H9 (cell line): ENCODE results near the gene RSPO3. TPM values are rescaled to one million over a fixed set of nuclear protein-coding genes. Genes with fewer than 3 reads are reported as not detected.

Source experiments
- DNase-seq: peaks from one replicate; pipeline ENCODE4 v3.0.0-alpha.2; 2017
- H2AFZ ChIP-seq: one replicate; pipeline ENCODE4 v1.6.1; 2013; ENCODE audit warnings: mild to moderate bottlenecking, low read length, control low read depth, moderate library complexity
- H2AK5ac ChIP-seq: 2 replicates; pipeline ENCODE4 v1.6.1; 2013; ENCODE audit warnings: low read length, control low read depth, mixed read lengths; ENCODE audit not compliant: insufficient read length
- H2BK120ac ChIP-seq: one replicate; pipeline ENCODE4 v1.6.1; 2013; ENCODE audit warnings: low read depth, mild to moderate bottlenecking, low read length, control low read depth, inconsistent platforms; ENCODE audit not compliant: poor library complexity, severe bottlenecking
- H2BK12ac ChIP-seq: 2 replicates; pipeline ENCODE4 v1.6.1; 2013; ENCODE audit warnings: low read length, control low read depth, mixed read lengths, low read depth; ENCODE audit not compliant: insufficient read length
- H2BK15ac ChIP-seq: 2 replicates; pipeline ENCODE4 v1.6.1; 2013; ENCODE audit warnings: low read depth, low read length, control low read depth
- H2BK20ac ChIP-seq: one replicate; pipeline ENCODE4 v1.6.1; 2013; ENCODE audit warnings: low read depth, mild to moderate bottlenecking, low read length, control low read depth, inconsistent platforms; ENCODE audit not compliant: poor library complexity, severe bottlenecking
- H2BK5ac ChIP-seq: 2 replicates; pipeline ENCODE4 v1.6.1; 2013; ENCODE audit warnings: low read length, control low read depth, mixed read lengths; ENCODE audit not compliant: insufficient read length
- H3K14ac ChIP-seq: 2 replicates; pipeline ENCODE4 v1.6.1; 2013; ENCODE audit warnings: low read length, control low read depth; ENCODE audit not compliant: insufficient read depth
- H3K18ac ChIP-seq: 2 replicates; pipeline ENCODE4 v1.6.1; 2013; ENCODE audit warnings: low read depth, mild to moderate bottlenecking, mixed read lengths, low read length, control low read depth; ENCODE audit not compliant: insufficient read length
- H3K23ac ChIP-seq: 2 replicates; pipeline ENCODE4 v1.6.1; 2013; ENCODE audit warnings: low read length, control low read depth, mixed read lengths, low read depth; ENCODE audit not compliant: insufficient read length
- H3K23me2 ChIP-seq: 2 replicates; pipeline ENCODE4 v1.6.1; 2013; ENCODE audit warnings: low read depth, mild to moderate bottlenecking, mixed read lengths, low read length, control low read depth; ENCODE audit not compliant: insufficient read length, poor library complexity, severe bottlenecking
- H3K27ac ChIP-seq: 2 replicates; pipeline ENCODE4 v1.5.1; 2013; ENCODE audit warnings: low read length, control low read depth, mixed read lengths, low read depth; ENCODE audit not compliant: insufficient read length
- H3K27me3 ChIP-seq: 2 replicates; pipeline ENCODE4 v1.6.1; 2013; ENCODE audit warnings: low read length, control low read depth, inconsistent platforms; ENCODE audit not compliant: insufficient read depth
- H3K4ac ChIP-seq: 2 replicates; pipeline ENCODE4 v1.6.1; 2013; ENCODE audit warnings: low read depth, mild to moderate bottlenecking, control low read depth, inconsistent platforms, low read length, moderate library complexity
- H3K4me1 ChIP-seq: 2 replicates; pipeline ENCODE4 v1.6.1; 2013; ENCODE audit warnings: low read length, control low read depth, inconsistent platforms; ENCODE audit not compliant: insufficient read depth
- H3K4me2 ChIP-seq: 2 replicates; pipeline ENCODE4 v1.6.1; 2013; ENCODE audit warnings: low read length, control low read depth, mixed read lengths; ENCODE audit not compliant: insufficient read length, insufficient read depth
- H3K56ac ChIP-seq: 2 replicates; pipeline ENCODE4 v1.6.1; 2013; ENCODE audit warnings: low read depth, mild to moderate bottlenecking, mixed read lengths, low read length, control low read depth; ENCODE audit not compliant: insufficient read length
- H3K79me1 ChIP-seq: 2 replicates; pipeline ENCODE4 v1.6.1; 2013; ENCODE audit warnings: low read depth, mild to moderate bottlenecking, moderate library complexity, low read length, control low read depth, inconsistent platforms; ENCODE audit not compliant: insufficient read depth, poor library complexity, severe bottlenecking
- H3K79me2 ChIP-seq: 2 replicates; pipeline ENCODE4 v1.6.1; 2013; ENCODE audit warnings: low read length, control low read depth, inconsistent platforms; ENCODE audit not compliant: insufficient read depth
- H3K9ac ChIP-seq: 2 replicates; pipeline ENCODE4 v1.6.1; 2013; ENCODE audit warnings: low read length, control low read depth, mixed read lengths; ENCODE audit not compliant: insufficient read length; ENCODE audit errors: extremely low read depth
- H3K9me3 ChIP-seq: one replicate; pipeline ENCODE4 v1.6.1; 2013; ENCODE audit warnings: low read depth, low read length, inconsistent platforms; ENCODE audit not compliant: control insufficient read depth
- H3T11ph ChIP-seq: one replicate; pipeline ENCODE4 v1.6.1; 2013; ENCODE audit warnings: mild to moderate bottlenecking, low read length, control low read depth, inconsistent platforms
- H4K20me1 ChIP-seq: one replicate; pipeline ENCODE4 v1.6.1; 2013; ENCODE audit not compliant: control insufficient read depth, insufficient read length, insufficient read depth
- H4K5ac ChIP-seq: 2 replicates; pipeline ENCODE4 v1.6.1; 2013; ENCODE audit warnings: low read depth, mild to moderate bottlenecking, mixed read lengths, low read length, control low read depth; ENCODE audit not compliant: insufficient read length
- H4K8ac ChIP-seq: replicated peaks from 2 replicates; pipeline ENCODE4 v1.6.1; 2013; ENCODE audit warnings: low read length, control low read depth, mixed read lengths, low read depth; ENCODE audit not compliant: insufficient read length
- H4K91ac ChIP-seq: 2 replicates; pipeline ENCODE4 v1.6.1; 2013; ENCODE audit warnings: low read depth, mild to moderate bottlenecking, moderate library complexity, mixed read lengths, low read length, control low read depth; ENCODE audit not compliant: insufficient read length
- H3K27ac Mint-ChIP-seq, 3 experiments: 2 replicates in 2 of 3; 3 replicates in 1 of 3; pipeline ENCODE4 v1.8.0; 2020 to 2021; ENCODE audit warnings: mixed read lengths in 3 of 3, mild to moderate bottlenecking in 1 of 3, moderate library complexity in 1 of 3
- H3K27me3 Mint-ChIP-seq: 2 replicates; pipeline ENCODE4 v1.8.0; 2021; ENCODE audit warnings: low read depth, mild to moderate bottlenecking, moderate library complexity, mixed read lengths
- H3K36me3 Mint-ChIP-seq, 3 experiments: 2 replicates in 2 of 3; 3 replicates in 1 of 3; pipeline ENCODE4 v1.8.0; 2020 to 2021; ENCODE audit warnings: low read depth in 3 of 3, mixed read lengths in 3 of 3; ENCODE audit not compliant: insufficient read depth in 1 of 3
- H3K4me1 Mint-ChIP-seq, 2 experiments: 2 replicates each; pipeline ENCODE4 v1.8.0; 2020; ENCODE audit warnings: mixed read lengths in 2 of 2
- H3K4me3 Mint-ChIP-seq, 2 experiments: 2 replicates in 1 of 2; 3 replicates in 1 of 2; pipeline ENCODE4 v1.8.0; 2020 to 2021; ENCODE audit warnings: mild to moderate bottlenecking in 2 of 2, mixed read lengths in 2 of 2, moderate library complexity in 1 of 2
- H3K9me3 Mint-ChIP-seq, 2 experiments: 2 replicates in 1 of 2; 3 replicates in 1 of 2; pipeline ENCODE4 v1.8.0; 2020; ENCODE audit warnings: mild to moderate bottlenecking in 2 of 2, mixed read lengths in 2 of 2, moderate library complexity in 1 of 2
- WGBS: extraction: QIAGEN DNeasy Blood & Tissue Kit; methylation state at CpG from one replicate; pipeline ENCODE4 v1.1.7; 2013; ENCODE audit warnings: missing lambda C conversion rate, low lambda C conversion rate, mixed read lengths; ENCODE audit not compliant: insufficient read length; ENCODE audit errors: extremely low coverage; 5-methylcytosine and 5-hydroxymethylcytosine counted together
- total RNA-seq: library from RNA; stranded (reverse); gene quantifications from 2 replicates; pipeline ENCODE4 v1.2.1, GENCODE V29; 2021
- TF ChIP-seq, protein P1 (sequence below): fragments of 200-600 bp; sonication (generic); conservative IDR thresholded peaks from 3 replicates; pipeline ENCODE4 v1.8.0; 2021; ENCODE audit warnings: antibody characterized with exemption, mild to moderate bottlenecking

The RSPO3 gene
- total RNA-seq, 1 experiment from 2014 or later: not detected

DNA sequence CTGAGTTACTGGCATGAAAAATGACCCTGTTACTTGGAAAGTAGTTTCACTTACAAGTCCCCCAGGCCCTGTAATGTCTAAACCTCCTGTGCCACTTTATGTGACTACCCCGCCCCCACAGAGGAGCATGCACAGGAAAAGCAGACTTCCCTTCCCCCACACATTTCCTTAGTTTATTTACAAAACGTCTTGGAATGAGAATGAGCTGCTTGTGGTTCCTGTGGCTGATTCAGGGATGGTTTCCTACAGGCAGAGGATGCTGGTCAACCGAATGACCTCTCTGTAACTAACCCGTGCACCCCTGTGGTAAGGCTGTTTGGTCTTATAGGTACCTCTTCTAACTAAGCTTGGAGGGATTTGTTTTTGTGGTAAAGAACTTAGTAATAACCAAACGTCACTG is 28.5 kb downstream of the RSPO3 start:
- Histone ChIP-seq H3K18ac (no peak overlapping the region), H3K27ac (no peak overlapping the region), H3K14ac (no peak overlapping the region), H3K27me3 (no peaks in the 10 kb centered on the region), H3K4me1 (peaks cover 3% of the 10 kb centered on the region; the same call in 1 of the 2 replicates), H2BK120ac (no peak overlapping the region), H2AFZ (peak overlapping the region; percentile 79), H2BK20ac (no peak overlapping the region), H4K91ac (no peak overlapping the region), H3K56ac (no peak overlapping the region), H3K23ac (no peak overlapping the region), H3T11ph (no peak overlapping the region), H2BK5ac (no peak overlapping the region), H2AK5ac (no peak overlapping the region), H4K8ac (no peak overlapping the region), H4K20me1 (no peaks in the 10 kb centered on the region), H3K9me3 (no peaks in the 10 kb centered on the region), H3K9ac (no peak overlapping the region), H3K79me1 (no peaks in the 10 kb centered on the region), H2BK15ac (no peak overlapping the region), H3K4ac (no peak overlapping the region), H2BK12ac (no peak overlapping the region), H4K5ac (no peak overlapping the region), H3K79me2 (no peaks in the 10 kb centered on the region), H3K23me2 (no peaks in the 10 kb centered on the region), H3K4me2 (no peak overlapping the region)
- peaks cover 11 to 15% of the 10 kb centered on the region in 2 experiments for H3K4me1 Mint-ChIP-seq
- DNase-seq: peak; percentile 28
- WGBS: no CpG with 5 or more reads among the region's 5 CpGs
- peak overlapping the region in 2 of 3 experiments; percentile 21 to 96; a peak in 2 of 7 replicates for H3K27ac Mint-ChIP-seq
- no peaks in the 10 kb centered on the region for H3K36me3 Mint-ChIP-seq
- H3K27me3 Mint-ChIP-seq: no peaks in the 10 kb centered on the region; the same call in 1 of the 2 replicates
- H3K9me3 Mint-ChIP-seq: no peaks in the 10 kb centered on the region
- no peak overlapping the region for H3K4me3 Mint-ChIP-seq
- TF ChIP-seq, protein P1, sequence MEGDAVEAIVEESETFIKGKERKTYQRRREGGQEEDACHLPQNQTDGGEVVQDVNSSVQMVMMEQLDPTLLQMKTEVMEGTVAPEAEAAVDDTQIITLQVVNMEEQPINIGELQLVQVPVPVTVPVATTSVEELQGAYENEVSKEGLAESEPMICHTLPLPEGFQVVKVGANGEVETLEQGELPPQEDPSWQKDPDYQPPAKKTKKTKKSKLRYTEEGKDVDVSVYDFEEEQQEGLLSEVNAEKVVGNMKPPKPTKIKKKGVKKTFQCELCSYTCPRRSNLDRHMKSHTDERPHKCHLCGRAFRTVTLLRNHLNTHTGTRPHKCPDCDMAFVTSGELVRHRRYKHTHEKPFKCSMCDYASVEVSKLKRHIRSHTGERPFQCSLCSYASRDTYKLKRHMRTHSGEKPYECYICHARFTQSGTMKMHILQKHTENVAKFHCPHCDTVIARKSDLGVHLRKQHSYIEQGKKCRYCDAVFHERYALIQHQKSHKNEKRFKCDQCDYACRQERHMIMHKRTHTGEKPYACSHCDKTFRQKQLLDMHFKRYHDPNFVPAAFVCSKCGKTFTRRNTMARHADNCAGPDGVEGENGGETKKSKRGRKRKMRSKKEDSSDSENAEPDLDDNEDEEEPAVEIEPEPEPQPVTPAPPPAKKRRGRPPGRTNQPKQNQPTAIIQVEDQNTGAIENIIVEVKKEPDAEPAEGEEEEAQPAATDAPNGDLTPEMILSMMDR: no peak
